GM21576 (cell line): ENCODE results near the gene TSPAN11.

Source experiments
- ATAC-seq: cut with Tn5 transposase; IDR thresholded peaks from one replicate; pipeline ENCODE4 v1.9.1; 2021; ENCODE audit warnings: mild to moderate bottlenecking, moderate library complexity; ENCODE audit not compliant: unreplicated experiment

Gene TSPAN11

DNA sequence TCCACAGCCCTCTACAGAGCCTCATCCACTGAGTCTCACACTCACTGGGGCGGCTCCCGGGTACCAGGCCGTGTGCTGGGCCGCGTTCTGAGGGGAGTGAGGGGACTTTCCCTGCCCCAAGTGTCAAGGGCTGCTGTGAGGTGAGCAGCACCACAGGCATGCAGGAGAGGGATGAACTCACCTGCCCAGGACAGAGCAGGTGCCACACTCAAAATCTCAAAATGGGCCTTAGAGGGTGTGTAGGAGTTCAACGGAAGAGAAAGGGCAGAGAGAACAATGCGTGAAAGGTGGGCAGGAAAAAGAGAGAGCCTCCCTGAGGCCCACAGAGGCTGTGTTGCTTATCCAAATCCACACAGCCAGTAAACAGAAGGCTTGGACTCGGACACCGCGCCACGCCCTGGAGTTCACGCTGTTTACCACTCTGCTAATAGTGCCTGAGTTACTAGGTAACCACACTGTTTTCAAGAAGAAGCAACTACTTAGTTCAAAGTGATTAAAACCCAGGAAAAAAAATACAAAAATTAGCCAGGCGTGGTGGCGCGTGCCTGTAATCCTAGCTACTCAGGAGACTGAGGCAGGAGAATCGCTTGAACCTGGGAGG, 32.7 kb downstream of the TSPAN11 start:
- ATAC-seq = no peak

DNA sequence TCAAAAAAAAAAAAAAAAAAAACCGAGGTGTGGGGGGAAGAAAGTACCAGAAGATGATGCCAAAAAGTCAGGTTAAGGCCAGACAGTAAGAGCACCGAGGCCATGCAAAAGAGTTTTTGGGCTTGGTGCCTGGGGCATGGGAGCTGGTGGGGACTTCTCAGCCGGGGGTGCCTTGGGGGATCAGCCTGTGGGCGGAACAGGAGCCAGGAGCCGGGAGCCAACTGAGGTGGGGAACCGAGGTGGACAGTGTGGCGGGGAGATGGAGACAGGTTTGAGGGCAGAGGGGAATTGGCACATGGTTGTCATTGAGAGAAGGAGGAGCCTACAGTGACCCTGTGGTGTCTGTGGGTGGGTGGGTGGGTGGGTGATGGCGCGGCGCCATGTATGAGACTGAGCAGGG, 33.2 kb downstream of the TSPAN11 start:
- ATAC-seq = no peak

DNA sequence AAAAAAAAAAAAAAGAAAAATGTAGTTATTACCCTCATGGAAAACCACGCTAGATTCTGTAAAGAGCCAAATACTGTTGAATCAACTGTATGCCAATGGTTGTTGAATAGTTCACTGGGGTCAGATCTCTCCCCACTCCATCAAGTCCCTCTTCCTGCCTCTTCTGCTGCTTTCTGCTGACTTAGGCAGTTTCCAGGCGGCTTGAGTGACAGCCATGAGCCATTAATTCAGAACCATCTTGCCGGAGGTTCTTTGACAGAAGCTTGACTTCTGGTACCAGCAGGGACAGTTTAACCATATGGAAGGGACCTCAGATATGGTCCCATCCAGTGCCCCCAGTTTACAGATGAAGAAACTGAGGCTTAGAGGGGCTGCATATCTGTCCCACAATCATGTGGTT, 34.5 kb downstream of the TSPAN11 start:
- no peak for ATAC-seq

DNA sequence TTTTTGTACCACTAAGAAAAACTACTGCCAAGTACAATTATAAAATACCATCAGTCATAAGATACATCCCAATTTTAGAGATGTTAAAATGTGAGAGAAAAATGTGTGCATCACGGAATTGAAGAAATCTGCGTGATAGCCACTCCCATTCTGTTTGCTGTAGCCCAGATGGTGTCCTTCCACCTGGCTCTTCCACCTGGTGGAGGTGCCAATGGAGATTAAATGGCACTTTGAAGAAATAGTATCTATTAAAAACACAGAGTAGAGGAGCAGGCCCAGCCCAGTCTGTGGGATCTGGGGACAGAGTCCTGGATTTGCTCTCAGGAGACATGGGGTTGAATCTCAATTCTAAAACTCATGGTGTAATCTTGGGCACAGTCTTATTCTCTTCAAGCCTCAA, 35.5 kb downstream of the TSPAN11 start:
- no peak for ATAC-seq

DNA sequence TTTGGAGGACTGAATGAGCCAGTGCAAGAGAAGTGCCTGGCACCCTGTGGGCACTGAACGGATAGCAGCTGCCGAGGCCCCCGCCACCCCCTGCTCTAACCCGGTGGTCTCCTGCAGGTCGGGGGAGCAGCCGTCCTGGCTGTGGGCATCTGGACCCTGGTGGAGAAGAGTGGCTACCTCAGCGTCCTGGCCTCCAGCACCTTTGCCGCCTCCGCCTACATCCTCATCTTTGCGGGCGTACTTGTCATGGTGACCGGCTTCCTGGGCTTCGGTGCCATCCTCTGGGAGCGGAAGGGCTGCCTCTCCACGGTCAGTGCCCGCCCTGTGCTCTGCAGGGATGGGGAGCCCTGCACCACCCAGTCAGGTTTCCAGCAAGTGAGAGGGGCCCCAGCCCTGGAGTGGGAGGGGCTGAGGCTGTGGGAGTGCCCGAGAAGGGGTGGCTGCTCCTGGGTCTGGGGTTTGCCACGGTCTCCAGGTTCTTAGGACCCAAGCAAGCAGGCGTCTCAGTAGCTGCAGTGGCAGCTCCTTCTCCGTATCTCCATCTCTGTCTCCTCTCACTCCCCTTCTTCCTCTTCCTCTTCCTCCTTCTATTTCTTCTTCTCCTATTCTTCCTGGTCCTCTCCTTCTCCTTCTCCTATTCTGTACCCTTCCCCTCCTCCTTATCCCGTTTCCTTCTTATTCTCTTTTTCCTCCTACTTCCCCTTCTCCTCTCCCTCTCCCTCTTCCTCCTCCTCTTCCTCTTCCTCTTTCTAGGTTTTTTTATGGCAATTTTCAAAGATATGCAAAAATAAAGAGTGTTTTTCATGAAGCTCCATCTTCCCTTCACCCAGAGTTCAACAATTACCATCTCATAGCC, 37.4 kb downstream of the TSPAN11 start:
- no peak for ATAC-seq

DNA sequence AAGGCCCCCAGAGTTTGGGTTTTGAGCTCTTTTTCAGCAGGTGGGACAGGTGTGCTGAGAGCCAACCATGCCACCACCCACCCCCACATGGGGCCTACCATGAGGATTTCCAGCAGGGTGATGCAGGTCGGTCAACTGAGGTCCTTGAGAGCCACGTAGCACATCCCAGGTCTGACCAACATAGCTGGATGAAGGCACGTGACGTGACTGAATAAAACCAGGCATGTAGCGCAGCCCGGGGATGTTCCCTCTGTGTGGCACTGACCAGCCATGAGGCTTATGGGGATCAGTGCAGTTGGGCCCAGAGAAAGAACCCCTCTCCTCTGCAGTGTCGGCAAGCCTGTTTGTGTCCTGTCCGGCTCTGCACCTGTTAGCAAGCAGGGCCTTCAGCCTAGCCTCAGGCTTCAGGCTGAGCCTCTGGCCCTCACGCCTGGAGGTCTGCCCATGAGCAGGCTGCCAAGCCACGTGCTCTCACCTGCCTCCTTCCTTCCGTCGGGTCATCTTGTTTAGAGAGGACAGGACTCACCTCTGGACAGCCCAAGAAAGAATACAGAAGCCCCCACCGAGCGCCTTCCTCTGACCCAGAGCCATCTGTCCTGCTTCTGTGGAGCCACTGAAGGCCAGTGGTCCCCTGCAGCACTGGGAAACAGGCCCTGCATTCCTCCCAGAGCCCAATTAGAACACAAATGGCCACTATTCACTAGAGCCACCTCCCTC, 38.5 kb downstream of the TSPAN11 start:
- ATAC-seq = no peak

DNA sequence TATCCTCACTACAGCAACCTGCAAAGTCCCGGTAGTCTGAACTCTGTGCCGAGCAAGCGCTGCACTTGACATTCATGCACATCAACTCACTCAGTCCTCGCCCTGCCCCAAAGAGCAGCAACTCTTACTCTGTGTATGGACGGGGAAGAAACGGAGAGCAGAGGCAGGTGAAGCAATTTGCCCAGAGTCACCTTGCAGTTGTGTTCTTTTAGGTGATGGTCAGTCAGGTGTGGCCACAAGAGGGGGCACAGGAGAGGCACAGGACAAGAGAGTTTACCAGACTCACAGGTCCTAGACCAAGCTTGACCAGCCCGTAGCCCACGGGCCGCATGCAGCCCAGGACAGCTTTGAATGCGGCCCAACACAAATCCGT, 39.1 kb downstream of the TSPAN11 start:
- ATAC-seq = no peak

DNA sequence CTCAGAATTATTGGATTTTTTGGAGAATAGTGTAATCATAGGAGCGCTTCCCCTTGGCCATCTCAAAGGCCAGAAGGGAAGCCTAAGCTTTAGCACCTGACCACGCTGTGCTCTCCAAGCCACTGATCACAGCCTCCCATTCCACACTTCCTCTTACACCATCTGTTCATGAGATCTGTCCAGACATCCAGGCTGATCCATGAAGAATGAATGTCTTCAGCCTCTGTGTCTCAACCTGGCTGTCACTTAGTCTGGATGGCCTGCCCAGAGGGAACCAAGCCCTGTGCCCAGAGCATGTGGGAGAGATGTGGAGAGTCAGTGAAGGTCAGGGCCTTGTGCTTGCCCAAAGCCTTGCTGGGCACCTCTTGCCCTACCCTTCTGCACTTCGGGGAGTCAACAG, 40.5 kb downstream of the TSPAN11 start:
- ATAC-seq = no peak

DNA sequence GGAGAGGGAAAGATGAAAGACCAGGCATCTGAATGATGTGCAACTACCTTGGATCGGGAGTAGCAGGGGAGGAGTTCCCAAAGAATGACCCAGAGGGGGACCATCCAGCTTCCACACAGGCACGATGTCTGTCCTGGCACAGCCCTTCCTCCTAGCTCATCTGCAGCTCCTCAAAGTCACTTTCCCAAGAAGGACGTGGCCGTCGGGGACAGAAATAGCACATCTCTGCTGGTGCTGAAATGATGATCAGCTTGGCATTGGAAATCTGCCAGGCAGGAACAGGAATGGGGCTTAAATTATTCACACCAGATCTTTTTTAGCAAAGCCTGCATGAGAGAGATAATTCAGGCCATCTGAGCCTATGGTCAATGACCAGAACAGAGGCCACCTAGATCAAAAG, 41.7 kb downstream of the TSPAN11 start:
- ATAC-seq = no peak

DNA sequence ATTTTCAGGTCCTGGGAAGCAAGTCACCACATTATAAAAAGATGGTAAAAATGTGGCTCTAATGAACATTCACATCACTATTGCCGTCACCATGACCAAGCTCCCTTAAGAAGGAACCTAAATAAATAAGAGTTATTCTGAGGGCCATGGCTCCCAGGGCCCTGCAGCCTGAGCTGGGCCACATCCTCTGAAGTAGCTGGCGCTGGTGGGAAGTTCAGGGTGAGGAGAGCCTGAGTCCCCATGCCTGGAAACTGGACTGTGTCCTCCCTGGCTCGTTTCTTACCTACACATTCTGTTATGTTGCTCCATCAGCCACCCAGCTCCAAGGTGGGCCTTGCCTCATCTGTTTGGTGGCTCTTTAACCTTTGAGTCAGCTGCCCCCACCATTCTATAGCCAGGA, 42.5 kb downstream of the TSPAN11 start:
- ATAC-seq = no peak

DNA sequence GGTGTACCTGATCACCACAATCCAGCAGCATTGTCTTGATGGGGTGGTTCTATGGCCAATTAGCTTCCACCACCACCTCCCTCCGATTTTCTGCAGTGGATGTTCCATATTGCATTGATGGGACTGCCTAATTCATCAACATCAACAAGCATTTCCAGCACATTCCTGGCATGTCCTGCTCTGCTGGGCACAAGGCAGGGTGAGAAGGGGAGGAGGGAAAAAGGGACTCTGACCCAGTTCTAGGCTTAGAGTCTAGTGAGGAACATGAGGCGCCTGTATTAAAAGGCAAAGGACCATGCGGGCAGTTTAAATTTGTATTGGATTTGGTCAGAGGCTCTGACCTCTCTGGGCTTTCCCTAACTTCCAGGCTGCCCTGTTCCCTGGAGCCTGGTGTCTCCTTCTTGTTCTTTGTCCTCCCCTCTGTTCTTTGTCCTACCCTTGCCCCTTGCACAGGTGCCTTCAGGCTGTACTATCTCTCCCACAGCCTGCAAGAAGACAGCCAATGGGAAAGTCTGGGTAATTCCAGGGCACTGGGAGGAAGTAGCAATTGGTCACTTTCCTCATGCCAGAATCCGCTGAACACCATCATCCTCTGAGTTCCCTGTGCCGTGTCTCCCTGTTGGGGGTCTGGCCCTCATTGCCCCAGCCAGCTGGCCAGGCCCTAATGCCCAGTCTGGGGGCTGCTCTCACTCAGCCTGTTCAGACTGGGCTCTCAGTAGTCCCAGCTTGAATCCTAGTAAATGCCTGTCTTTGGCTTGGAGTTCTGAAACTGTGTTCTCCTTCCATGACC, 43.3 kb downstream of the TSPAN11 start:
- ATAC-seq = no peak

DNA sequence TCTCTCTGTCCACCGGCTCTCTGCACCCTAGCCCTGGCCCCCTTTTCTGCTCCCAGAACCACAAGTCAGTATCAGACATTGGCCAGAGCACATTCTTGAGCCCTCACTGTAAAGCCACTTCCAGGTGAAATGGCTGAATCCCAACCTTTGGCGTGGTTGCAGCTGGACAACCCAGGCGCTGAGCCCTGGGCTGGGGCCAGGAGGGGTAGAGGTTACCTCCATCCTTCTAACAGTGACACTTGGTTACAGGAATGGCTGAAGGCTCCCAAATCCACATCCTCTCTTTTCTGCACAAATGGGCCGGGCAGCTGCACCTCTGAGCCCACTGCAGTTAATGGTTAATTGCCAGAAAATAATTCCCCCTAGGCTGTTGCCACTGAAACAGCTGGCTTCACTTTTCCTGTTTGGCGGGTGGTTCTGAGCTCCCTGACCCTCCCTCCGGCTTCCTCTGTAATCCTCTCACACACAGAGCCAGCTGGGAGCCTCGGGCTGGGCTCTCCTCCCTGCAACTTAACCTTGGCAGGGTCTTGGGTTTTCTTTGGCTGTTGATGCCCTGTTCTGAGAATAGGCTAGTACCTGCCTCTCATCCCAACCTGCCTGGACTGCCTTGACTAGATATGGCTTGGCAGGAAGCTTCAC, 44.1 kb downstream of the TSPAN11 start:
- ATAC-seq = no peak

DNA sequence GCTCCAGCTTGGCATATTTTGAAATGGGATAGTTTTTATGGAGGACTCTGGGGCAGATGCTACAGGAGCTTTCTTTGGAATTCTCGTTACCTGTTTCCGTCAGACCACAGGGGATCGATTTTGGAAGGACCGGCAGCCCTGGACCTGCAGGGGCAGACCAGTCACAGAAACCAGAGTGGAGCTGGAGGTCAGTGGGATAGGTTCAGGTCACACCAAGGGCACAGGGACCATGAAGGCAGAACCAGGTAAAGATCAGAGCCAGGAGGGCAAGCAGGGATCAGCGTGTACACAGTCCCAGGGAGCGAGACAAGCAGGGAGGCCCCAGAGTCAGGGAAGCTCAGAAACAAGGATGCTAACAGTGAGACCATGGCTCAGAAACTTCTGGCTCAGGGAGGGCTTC, 45.5 kb downstream of the TSPAN11 start:
- ATAC-seq = no peak

DNA sequence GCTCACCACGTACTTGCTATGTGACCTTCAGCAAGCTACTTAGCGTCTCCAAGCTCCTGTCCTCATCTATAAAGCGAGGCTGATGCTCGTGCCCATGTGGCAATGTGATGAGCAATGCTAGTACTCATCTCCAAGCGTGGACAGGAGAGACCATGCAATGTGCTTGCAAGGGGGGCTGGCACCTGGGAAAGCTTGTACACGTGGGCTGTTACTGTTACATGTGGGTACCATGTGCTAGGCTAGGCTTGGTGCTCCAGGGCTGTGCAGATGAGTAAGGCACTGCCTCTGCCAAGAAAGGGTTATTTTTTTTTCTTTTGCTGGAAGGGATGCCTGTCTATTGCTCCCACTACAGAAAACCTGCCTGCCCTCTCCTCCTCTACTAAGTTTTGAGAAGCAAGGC, 46.6 kb downstream of the TSPAN11 start:
- no peak for ATAC-seq

DNA sequence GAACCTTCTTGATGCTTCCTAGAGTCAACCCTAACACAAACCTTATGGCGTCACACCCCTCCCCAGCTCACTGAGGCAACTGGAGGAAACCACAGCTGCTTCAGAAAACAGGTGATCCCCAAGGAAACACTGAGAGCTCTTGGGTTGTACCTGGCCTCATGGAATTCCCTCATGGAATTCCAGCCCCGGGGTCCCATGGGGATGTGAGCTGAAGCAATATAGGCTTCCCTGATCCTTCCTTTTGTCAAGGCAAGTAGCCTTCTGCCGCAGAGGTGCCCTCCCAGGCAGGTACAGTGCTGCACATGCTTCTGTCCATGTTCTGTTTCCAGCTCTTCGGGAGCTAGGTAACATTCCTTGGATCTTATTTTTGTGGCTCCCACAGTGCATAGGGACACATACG, 47.3 kb downstream of the TSPAN11 start:
- no peak for ATAC-seq

DNA sequence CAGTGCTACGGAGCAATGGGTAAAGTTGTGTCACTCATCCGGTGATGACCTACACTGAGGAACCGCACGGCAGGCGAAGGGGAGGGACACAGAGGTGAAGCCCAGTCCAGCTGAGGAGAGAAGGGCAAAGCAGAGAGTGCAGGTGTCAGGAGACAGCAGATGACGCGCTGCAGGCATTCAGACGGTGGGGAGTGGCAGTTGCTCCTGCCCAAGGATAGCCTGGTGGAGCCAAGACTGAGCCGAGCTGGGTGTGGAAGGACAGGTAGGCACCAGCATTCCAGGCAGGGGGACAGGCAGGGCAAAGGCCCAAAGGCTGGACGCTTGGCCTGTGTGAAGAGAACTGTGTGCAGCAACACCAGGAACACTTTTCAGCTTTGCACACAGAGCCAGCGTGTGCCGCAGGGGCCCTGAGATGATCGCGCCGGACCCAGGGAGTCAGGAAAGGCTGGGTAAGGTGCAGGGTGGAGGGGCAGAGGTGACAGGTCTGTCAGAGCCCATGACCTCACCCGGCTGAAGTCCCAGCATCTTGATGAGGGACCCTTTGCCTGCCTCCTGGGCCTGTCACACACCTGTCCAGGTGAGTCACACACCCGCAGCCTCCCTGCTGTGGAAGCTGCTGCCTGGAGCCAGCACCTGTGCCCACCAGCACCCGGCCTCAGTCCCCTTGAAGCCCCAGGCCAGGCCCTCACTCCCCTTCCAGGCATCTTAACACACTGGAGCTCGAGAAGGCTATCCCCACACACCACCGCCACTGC, 48.4 kb downstream of the TSPAN11 start:
- no peak for ATAC-seq

DNA sequence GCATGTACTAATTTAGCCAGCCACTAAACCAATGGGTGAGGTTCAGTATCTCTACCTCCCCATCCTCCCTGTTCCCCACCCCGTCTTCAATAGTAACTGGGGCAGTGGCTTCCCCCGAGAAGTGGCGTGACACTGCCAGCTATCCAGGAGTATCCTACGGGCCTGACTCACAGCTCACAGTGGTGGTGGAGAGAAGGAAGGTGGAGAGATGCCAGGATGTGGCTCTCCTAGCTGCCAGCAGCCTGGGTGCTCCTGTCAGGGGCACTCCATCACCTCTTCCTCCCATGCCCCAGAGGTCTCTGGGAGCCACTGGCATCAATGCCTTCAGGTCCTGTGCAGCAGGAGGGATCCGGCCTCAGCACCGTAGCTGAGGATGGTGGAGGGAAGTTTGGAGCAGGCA, 49.0 kb downstream of the TSPAN11 start:
- ATAC-seq = no peak

DNA sequence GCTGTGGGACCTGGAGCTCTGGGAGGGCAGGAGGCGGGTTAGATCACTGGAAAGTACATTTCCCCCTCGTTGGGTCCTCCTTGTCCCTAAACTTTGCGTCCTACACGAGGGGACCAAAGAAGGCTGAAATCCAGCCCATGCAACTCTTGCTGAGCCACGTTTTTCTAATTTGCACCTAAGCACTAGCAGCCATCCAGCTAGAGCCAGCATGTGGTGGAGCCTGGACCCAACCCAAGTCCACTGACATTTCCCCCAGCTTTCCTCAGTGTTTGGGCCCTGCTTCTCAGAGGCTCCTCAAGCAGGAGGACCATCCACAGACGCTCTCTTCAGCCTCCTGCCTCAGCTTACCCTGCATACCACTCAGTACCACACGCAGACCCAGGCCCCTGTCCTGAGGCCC, 49.7 kb downstream of the TSPAN11 start:
- ATAC-seq = no peak

DNA sequence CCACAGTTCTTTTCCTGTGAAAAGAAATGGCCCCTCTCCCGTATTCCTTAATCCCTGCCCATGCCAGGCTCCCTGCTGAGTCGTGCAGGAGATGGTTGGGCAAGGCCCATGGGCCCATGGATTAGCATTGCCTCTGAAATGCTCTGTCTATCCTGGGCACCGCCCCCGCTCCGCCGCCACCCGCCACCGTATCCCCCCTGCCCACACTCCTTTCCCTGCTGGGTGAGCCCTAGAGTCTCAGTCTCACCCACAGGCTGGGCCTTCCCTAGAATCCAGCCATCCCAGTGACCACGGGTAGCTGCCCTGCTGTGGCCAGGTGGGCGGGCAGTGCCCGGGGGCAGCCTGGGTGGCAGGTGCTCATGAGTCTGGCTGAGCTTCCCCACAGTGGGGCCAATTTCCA, 50.6 kb downstream of the TSPAN11 start:
- no peak for ATAC-seq
